DOHH2 (cell line): Measurements from ENCODE around the gene VCL.

ENCODE experiments used
- H3F3A ChIP-seq: fragments of 200-600 bp; sonication (generic), shearing (Covaris generic); 2 replicates; pipeline ENCODE4 v1.6.0; 2016; ENCODE audit warnings: antibody characterized with exemption, mild to moderate bottlenecking; ENCODE audit not compliant: control insufficient read depth, insufficient read depth
- H3K27ac ChIP-seq: fragments of 200-600 bp; sonication (generic); 2 replicates; pipeline ENCODE4 v1.5.1; 2014; ENCODE audit warnings: low read depth, mild to moderate bottlenecking, low read length, moderate library complexity
- H3K27me3 ChIP-seq: fragments of 200-600 bp; sonication (generic); 2 replicates; pipeline ENCODE4 v1.6.1; 2014; ENCODE audit warnings: mild to moderate bottlenecking, low read length, mixed read lengths; ENCODE audit not compliant: control insufficient read depth
- H3K36me3 ChIP-seq: fragments of 200-600 bp; sonication (generic); 2 replicates; pipeline ENCODE4 v1.6.1; 2014; ENCODE audit warnings: mild to moderate bottlenecking, low read length, moderate library complexity, mixed read lengths; ENCODE audit not compliant: control insufficient read depth
- H3K4me1 ChIP-seq: fragments of 200-600 bp; sonication (generic); 2 replicates; pipeline ENCODE4 v1.6.1; 2014; ENCODE audit warnings: mild to moderate bottlenecking, low read length, mixed read lengths; ENCODE audit not compliant: control insufficient read depth
- H3K4me2 ChIP-seq: fragments of 200-600 bp; sonication (generic); 2 replicates; pipeline ENCODE4 v1.6.0; 2014; ENCODE audit warnings: mild to moderate bottlenecking, low read length, moderate library complexity
- H3K4me3 ChIP-seq: fragments of 200-600 bp; sonication (generic); 2 replicates; pipeline ENCODE4 v1.5.1; 2014; ENCODE audit warnings: mild to moderate bottlenecking, low read length, mixed read lengths
- H3K79me2 ChIP-seq: fragments of 200-600 bp; sonication (generic); 2 replicates; pipeline ENCODE4 v1.6.1; 2014; ENCODE audit warnings: mild to moderate bottlenecking, low read length, mixed read lengths; ENCODE audit not compliant: control insufficient read depth
- H3K9me2 ChIP-seq: fragments of 200-600 bp; sonication (generic); replicated peaks from 2 replicates; pipeline ENCODE4 v1.6.1; 2014; ENCODE audit warnings: mild to moderate bottlenecking, low read length, mixed read lengths; ENCODE audit not compliant: control insufficient read depth
- H3K9me3 ChIP-seq: fragments of 200-600 bp; sonication (generic); 2 replicates; pipeline ENCODE4 v1.6.1; 2014; ENCODE audit warnings: antibody characterized with exemption, low read length, mixed read lengths; ENCODE audit not compliant: control insufficient read depth, insufficient read depth
- H4K20me1 ChIP-seq: fragments of 200-600 bp; sonication (generic); 2 replicates; pipeline ENCODE4 v1.6.0; 2014; ENCODE audit warnings: low read depth, mild to moderate bottlenecking, antibody characterized with exemption, low read length, moderate library complexity; ENCODE audit not compliant: control insufficient read depth, insufficient read depth
- CTCF ChIP-seq: fragments of 200-600 bp; sonication (generic); IDR thresholded peaks from one replicate; pipeline ENCODE4 v1.5.1; 2014; ENCODE audit warnings: antibody characterized with exemption, mild to moderate bottlenecking, low read depth, low read length; ENCODE audit not compliant: poor library complexity, severe bottlenecking
- EZH2phosphoT487 ChIP-seq: fragments of 200-600 bp; sonication (generic); IDR thresholded peaks from 2 replicates; pipeline ENCODE4 v1.6.1; 2017; ENCODE audit warnings: borderline replicate concordance, mild to moderate bottlenecking, antibody characterized with exemption, low read length, moderate library complexity, mixed read lengths

Gene VCL

GRCh38 chr10:74121368-74121767 is 123.5 kb downstream of the VCL start:
- H3K4me1 ChIP-seq, result no peaks in the 10 kb centered on the region
- H3F3A ChIP-seq, result peaks cover 13% of the 10 kb centered on the region
- H3K4me3 ChIP-seq, result no peak overlapping the region
- no peaks in the 10 kb centered on the region for H3K79me2 ChIP-seq
- H3K27ac ChIP-seq, result no peak overlapping the region
- H3K36me3 ChIP-seq, result peaks cover 95% of the 10 kb centered on the region
- no peak overlapping the region for H3K4me2 ChIP-seq
- no peaks in the 10 kb centered on the region for H3K9me2 ChIP-seq
- TF ChIP-seq EZH2phosphoT487 (no peak), CTCF (no peak)
- H4K20me1 ChIP-seq, result no peaks in the 10 kb centered on the region
- H3K27me3 ChIP-seq, result no peaks in the 10 kb centered on the region
- H3K9me3 ChIP-seq, result no peaks in the 10 kb centered on the region

- Histone ChIP-seq H3K27ac (no peak overlapping the region), H3K9me3 (no peaks in the 10 kb centered on the region), H3F3A (peaks cover 13% of the 10 kb centered on the region), H3K4me1 (no peaks in the 10 kb centered on the region), H3K79me2 (no peaks in the 10 kb centered on the region), H3K36me3 (peaks cover 94% of the 10 kb centered on the region), H4K20me1 (no peaks in the 10 kb centered on the region), H3K4me2 (no peak overlapping the region), H3K27me3 (no peaks in the 10 kb centered on the region), H3K4me3 (no peak overlapping the region), H3K9me2 (no peaks in the 10 kb centered on the region)
- TF ChIP-seq EZH2phosphoT487 (no peak), CTCF (no peak)
These were observed 124.1 kb downstream of the VCL start for GRCh38 chr10:74122060-74122459.

- H4K20me1 ChIP-seq, result no peaks in the 10 kb centered on the region
- no peaks in the 10 kb centered on the region for H3K27me3 ChIP-seq
- no peaks in the 10 kb centered on the region for H3K9me2 ChIP-seq
- H3K79me2 ChIP-seq, result no peaks in the 10 kb centered on the region
- H3K4me2 ChIP-seq, result no peak overlapping the region
- no peak overlapping the region for H3K27ac ChIP-seq
- H3F3A ChIP-seq, result peaks cover 13% of the 10 kb centered on the region
- no peaks in the 10 kb centered on the region for H3K4me1 ChIP-seq
- no peak overlapping the region for H3K4me3 ChIP-seq
- peaks cover 87% of the 10 kb centered on the region for H3K36me3 ChIP-seq
- TF ChIP-seq CTCF, result no peak
- no peak for TF ChIP-seq EZH2phosphoT487
- no peaks in the 10 kb centered on the region for H3K9me3 ChIP-seq
These were observed 125.2 kb downstream of the VCL start for GRCh38 chr10:74123081-74123480.
